Memory B cell (primary cell): ENCODE data around the gene NBPF3.
"Not testable (repeated sequence)": the region's sequence is repeated elsewhere in the genome, so short reads cannot be mapped to it uniquely, and the experiment has no call there.

Source experiments
- ATAC-seq: fragments of 150-1000 bp; cut with Tn5 transposase; 2 replicates; pipeline ENCODE4 v1.10.0; 2021; ENCODE audit warnings: low read depth, mild to moderate bottlenecking, moderate library complexity
- DNase-seq, 2 donors: peaks; one replicate each; pipeline ENCODE4 v3.0.0; 2022; ENCODE audit warnings: low spot score in 2 of 2
- H3K27ac Mint-ChIP-seq: one replicate; pipeline ENCODE4 v1.8.0; 2022; ENCODE audit warnings: mild to moderate bottlenecking, moderate library complexity, mixed read lengths
- H3K27me3 Mint-ChIP-seq: one replicate; pipeline ENCODE4 v1.8.0; 2022; ENCODE audit warnings: mixed read lengths
- H3K36me3 Mint-ChIP-seq: one replicate; pipeline ENCODE4 v1.8.0; 2022; ENCODE audit warnings: mild to moderate bottlenecking, mixed read lengths
- H3K4me1 Mint-ChIP-seq: one replicate; pipeline ENCODE4 v1.8.0; 2022; ENCODE audit warnings: mixed read lengths
- H3K4me3 Mint-ChIP-seq: one replicate; pipeline ENCODE4 v1.8.0; 2022; ENCODE audit warnings: mild to moderate bottlenecking, moderate library complexity, mixed read lengths
- H3K9me3 Mint-ChIP-seq: one replicate; pipeline ENCODE4 v1.8.0; 2022; ENCODE audit warnings: mixed read lengths

The NBPF3 gene

GRCh38 chr1:21510885-21511578 lies 71.1 kb downstream of the NBPF3 start:
- Mint-ChIP-seq H3K4me1 (peaks cover 28% of the 10 kb centered on the region), H3K27ac (no peak overlapping the region), H3K9me3 (no peaks in the 10 kb centered on the region), H3K36me3 (no peaks in the 10 kb centered on the region), H3K4me3 (peak overlapping the region; percentile 53), H3K27me3 (peaks cover 8% of the 10 kb centered on the region)
- DNase-seq (no peak), ATAC-seq (no peak)

- H3K36me3 Mint-ChIP-seq, result no peaks in the 10 kb centered on the region
- no peak overlapping the region for H3K4me3 Mint-ChIP-seq
- no peak overlapping the region for H3K27ac Mint-ChIP-seq
- H3K9me3 Mint-ChIP-seq, result no peaks in the 10 kb centered on the region
- peaks cover 36% of the 10 kb centered on the region for H3K4me1 Mint-ChIP-seq
- H3K27me3 Mint-ChIP-seq, result peaks cover 4% of the 10 kb centered on the region
- DNase-seq, result no peak
- no peak for ATAC-seq
Measured at GRCh38 chr1:21511579-21512522, 71.9 kb downstream of the NBPF3 start.

- no peak for DNase-seq
- Mint-ChIP-seq H3K4me1 (peaks cover 55% of the 10 kb centered on the region), H3K4me3 (peak overlapping the region; percentile 43), H3K27me3 (no peaks in the 10 kb centered on the region), H3K36me3 (no peaks in the 10 kb centered on the region), H3K27ac (peak overlapping the region; percentile 37), H3K9me3 (no peaks in the 10 kb centered on the region)
- ATAC-seq, result peak; percentile 40
Measured at GRCh38 chr1:21514245-21514644, 74.3 kb downstream of the NBPF3 start.

GRCh38 chr1:21517161-21517589 lies 77.2 kb downstream of the NBPF3 start:
- no peaks in the 10 kb centered on the region for H3K27me3 Mint-ChIP-seq
- peaks cover 58% of the 10 kb centered on the region for H3K4me1 Mint-ChIP-seq
- ATAC-seq (peak; percentile 40), DNase-seq (no peak)
- H3K4me3 Mint-ChIP-seq, result no peak overlapping the region
- peak overlapping the region; percentile 94 for H3K27ac Mint-ChIP-seq
- H3K9me3 Mint-ChIP-seq, result no peaks in the 10 kb centered on the region
- no peaks in the 10 kb centered on the region for H3K36me3 Mint-ChIP-seq

- ATAC-seq, result peak; percentile 65
- Mint-ChIP-seq H3K27me3 (no peaks in the 10 kb centered on the region), H3K27ac (peak overlapping the region; percentile 94), H3K9me3 (no peaks in the 10 kb centered on the region), H3K36me3 (no peaks in the 10 kb centered on the region), H3K4me3 (peak overlapping the region; percentile 4), H3K4me1 (peaks cover 62% of the 10 kb centered on the region)
- DNase-seq, result peak; percentile 25 to 48
Measured at GRCh38 chr1:21517660-21518480, 77.9 kb downstream of the NBPF3 start.

GRCh38 chr1:21518774-21519455 lies 79.0 kb downstream of the NBPF3 start:
- no peaks in the 10 kb centered on the region for H3K27me3 Mint-ChIP-seq
- H3K4me3 Mint-ChIP-seq, result peak overlapping the region; percentile 73
- H3K9me3 Mint-ChIP-seq, result no peaks in the 10 kb centered on the region

GRCh38 chr1:21519486-21520070 lies 79.6 kb downstream of the NBPF3 start:
- peak overlapping the region; percentile 73 for H3K4me3 Mint-ChIP-seq
- peak overlapping the region; percentile 94 for H3K27ac Mint-ChIP-seq
- peaks cover 62% of the 10 kb centered on the region for H3K4me1 Mint-ChIP-seq
- not testable (repeated sequence) for H3K9me3 Mint-ChIP-seq, H3K27me3 Mint-ChIP-seq, H3K36me3 Mint-ChIP-seq, DNase-seq, ATAC-seq

More at GRCh38 chr1:21518774-21519455, 79.0 kb downstream of the NBPF3 start:
- Mint-ChIP-seq H3K36me3 (no peaks in the 10 kb centered on the region), H3K27ac (peak overlapping the region; percentile 94), H3K4me1 (peaks cover 67% of the 10 kb centered on the region)
- DNase-seq (peak; percentile 43 to 57), ATAC-seq (peak; percentile 69)

GRCh38 chr1:21520899-21521716 lies 81.2 kb downstream of the NBPF3 start:
- H3K4me1 Mint-ChIP-seq, result peaks cover 64% of the 10 kb centered on the region
- no peak for ATAC-seq
- H3K36me3 Mint-ChIP-seq, result no peaks in the 10 kb centered on the region
- H3K27me3 Mint-ChIP-seq, result no peaks in the 10 kb centered on the region
- DNase-seq, result no peak
- H3K4me3 Mint-ChIP-seq, result peak overlapping the region; percentile 21
- no peaks in the 10 kb centered on the region for H3K9me3 Mint-ChIP-seq
- H3K27ac Mint-ChIP-seq, result peak overlapping the region; percentile 38

GRCh38 chr1:21521717-21522060 lies 81.8 kb downstream of the NBPF3 start:
- no peaks in the 10 kb centered on the region for H3K36me3 Mint-ChIP-seq
- H3K4me3 Mint-ChIP-seq, result no peak overlapping the region
- no peak for DNase-seq
- H3K27ac Mint-ChIP-seq, result no peak overlapping the region
- H3K4me1 Mint-ChIP-seq, result peaks cover 58% of the 10 kb centered on the region
- ATAC-seq, result no peak
- no peaks in the 10 kb centered on the region for H3K9me3 Mint-ChIP-seq
- no peaks in the 10 kb centered on the region for H3K27me3 Mint-ChIP-seq

GRCh38 chr1:21522525-21523038 lies 82.6 kb downstream of the NBPF3 start:
- H3K36me3 Mint-ChIP-seq, result no peaks in the 10 kb centered on the region
- no peak overlapping the region for H3K27ac Mint-ChIP-seq
- no peak overlapping the region for H3K4me3 Mint-ChIP-seq
- no peaks in the 10 kb centered on the region for H3K9me3 Mint-ChIP-seq
- H3K4me1 Mint-ChIP-seq, result peaks cover 50% of the 10 kb centered on the region
- ATAC-seq (no peak), DNase-seq (no peak)
- no peaks in the 10 kb centered on the region for H3K27me3 Mint-ChIP-seq

GRCh38 chr1:21523297-21523813 lies 83.4 kb downstream of the NBPF3 start:
- Mint-ChIP-seq H3K9me3 (no peaks in the 10 kb centered on the region), H3K36me3 (no peaks in the 10 kb centered on the region), H3K27me3 (no peaks in the 10 kb centered on the region), H3K27ac (peak overlapping the region; percentile 8), H3K4me1 (peaks cover 42% of the 10 kb centered on the region), H3K4me3 (no peak overlapping the region)
- ATAC-seq (no peak), DNase-seq (no peak)

- Mint-ChIP-seq H3K27ac (peak overlapping the region; percentile 8), H3K27me3 (no peaks in the 10 kb centered on the region), H3K4me1 (peaks cover 34% of the 10 kb centered on the region), H3K36me3 (no peaks in the 10 kb centered on the region), H3K9me3 (no peaks in the 10 kb centered on the region), H3K4me3 (no peak overlapping the region)
- no peak for ATAC-seq
- no peak for DNase-seq
Measured at GRCh38 chr1:21524220-21524619, 84.3 kb downstream of the NBPF3 start.
